Mucosa of descending colon (tissue), 3 donors: ENCODE results near the gene DNASE2B. TPM values are rescaled to one million over a fixed set of nuclear protein-coding genes. Genes with fewer than 3 reads are reported as not detected.

Experiments used
- ATAC-seq: fragments of 200-7000 bp; cut with Tn5 transposase; one replicate; pipeline ENCODE4 v1.9.1; 2020; ENCODE audit warnings: mild to moderate bottlenecking, moderate library complexity
- DNase-seq, 3 donors: peaks; one replicate each; pipeline ENCODE4 v3.0.0-alpha.2; 2020
- H3K36me3 ChIP-seq: fragments of 200-600 bp; one replicate; pipeline ENCODE4 v1.8.0; 2021; ENCODE audit warnings: low read depth, mild to moderate bottlenecking
- H3K4me1 ChIP-seq: fragments of 200-600 bp; one replicate; pipeline ENCODE4 v1.8.0; 2021; ENCODE audit warnings: low read depth, mild to moderate bottlenecking
- H3K4me3 ChIP-seq: fragments of 200-600 bp; one replicate; pipeline ENCODE4 v1.8.0; 2021; ENCODE audit warnings: mild to moderate bottlenecking
- H3K9me3 ChIP-seq: fragments of 200-600 bp; one replicate; pipeline ENCODE4 v1.8.0; 2021; ENCODE audit warnings: mild to moderate bottlenecking
- CTCF ChIP-seq: fragments of 200-600 bp; IDR thresholded peaks from one replicate; pipeline ENCODE4 v1.8.0; 2022; ENCODE audit warnings: antibody characterized with exemption, mild to moderate bottlenecking
- intact Hi-C, 2 donors: fragments of 100-400 bp; cut with DNase I in 1 of 2; cut with micrococcal nuclease in 1 of 2; formaldehyde crosslinking; loops; one replicate each; pipeline versions ENCODE4 v1.11.0 to v1.11.1; 2022; cut with DNase I, micrococcal nuclease
- total RNA-seq, 3 donors: library from RNA; stranded (reverse); fragmentation: NEBNext Ultra II Directional in 2 of 3; extraction: Animal tissue kit (Norgen Biotek cat#: 25700) in 2 of 3; gene quantifications; one replicate each; pipeline versions ENCODE4 v1.2.1 to v1.2.4, GENCODE V29; 2021 to 2023
- donor health status: DM: no; HTN: no; CAD: no; lungs with moderate emphysema.
- donor health status: DM: no; HTN: no; CAD: no.
- donor health status: DM: no; HTN: yes; CAD: no.

DNASE2B gene
- total RNA-seq, 3 donors from 2014 or later, result 0.87 to 1.0 TPM; not detected in 1

- Histone ChIP-seq H3K4me3 (no peak overlapping the region), H3K36me3 (no peaks in the 10 kb centered on the region), H3K4me1 (no peaks in the 10 kb centered on the region), H3K9me3 (no peaks in the 10 kb centered on the region)
- intact Hi-C loops, result no loop called here
- DNase-seq (no peak), ATAC-seq (no peak)
- TF ChIP-seq CTCF, result no peak
Measured at GRCh38 chr1:84368441-84368840, 29.8 kb upstream of the DNASE2B start.

GRCh38 chr1:84370266-84370665, 28.0 kb upstream of the DNASE2B start:
- no peak for ATAC-seq
- no peaks in the 10 kb centered on the region for H3K36me3 ChIP-seq
- no peaks in the 10 kb centered on the region for H3K9me3 ChIP-seq
- no peak for DNase-seq
- intact Hi-C loops, result no loop called here
- no peaks in the 10 kb centered on the region for H3K4me1 ChIP-seq
- TF ChIP-seq CTCF, result no peak
- no peak overlapping the region for H3K4me3 ChIP-seq

GRCh38 chr1:84370831-84371394, 27.4 kb upstream of the DNASE2B start:
- Histone ChIP-seq H3K4me1 (no peaks in the 10 kb centered on the region), H3K4me3 (no peak overlapping the region), H3K9me3 (no peaks in the 10 kb centered on the region), H3K36me3 (no peaks in the 10 kb centered on the region)
- no peak for DNase-seq
- no peak for TF ChIP-seq CTCF
- intact Hi-C loops, result no loop called here
- no peak for ATAC-seq

GRCh38 chr1:84373436-84374141, 24.7 kb upstream of the DNASE2B start:
- TF ChIP-seq CTCF, result no peak
- ATAC-seq (no peak), DNase-seq (no peak)
- no peaks in the 10 kb centered on the region for H3K9me3 ChIP-seq
- no peak overlapping the region for H3K4me3 ChIP-seq
- intact Hi-C loops, result no loop called here
- H3K36me3 ChIP-seq, result no peaks in the 10 kb centered on the region
- no peaks in the 10 kb centered on the region for H3K4me1 ChIP-seq

GRCh38 chr1:84374991-84375696, 23.1 kb upstream of the DNASE2B start:
- H3K4me1 ChIP-seq, result no peaks in the 10 kb centered on the region
- H3K36me3 ChIP-seq, result no peaks in the 10 kb centered on the region
- intact Hi-C loops, result no loop called here
- no peak overlapping the region for H3K4me3 ChIP-seq
- no peaks in the 10 kb centered on the region for H3K9me3 ChIP-seq
- DNase-seq (no peak), ATAC-seq (no peak)
- no peak for TF ChIP-seq CTCF
